Mononuclear cell (primary cell): ENCODE data around the gene PIEZO2. TPM values are rescaled to one million over a fixed set of nuclear protein-coding genes. Genes with fewer than 3 reads are reported as not detected.
"Not testable (repeated sequence)": the region's sequence is repeated elsewhere in the genome, so short reads cannot be mapped to it uniquely, and the experiment has no call there.

Experiments
- H3K27me3 ChIP-seq: 2 replicates; pipeline ENCODE4 v1.6.0; 2011; ENCODE audit warnings: low read length, control low read depth; ENCODE audit not compliant: insufficient read depth
- H3K4me1 ChIP-seq: 2 replicates; pipeline ENCODE4 v1.5.1; 2011; ENCODE audit warnings: mild to moderate bottlenecking, low read length, control low read depth; ENCODE audit not compliant: insufficient read depth
- H3K4me3 ChIP-seq: 2 replicates; pipeline ENCODE4 v1.5.1; 2011; ENCODE audit warnings: mild to moderate bottlenecking, low read length, moderate library complexity
- H3K9me3 ChIP-seq: 2 replicates; pipeline ENCODE4 v1.5.1; 2011; ENCODE audit warnings: low read depth, mild to moderate bottlenecking, control low read depth, low read length
- total RNA-seq: library from RNA; depleted of rRNA; stranded (reverse); fragments of >200 nt; gene quantifications from one replicate; pipeline ENCODE4 v1.2.3, GENCODE V29; 2012

PIEZO2 gene
- total RNA-seq, 1 donor = 0.21 TPM

DNA sequence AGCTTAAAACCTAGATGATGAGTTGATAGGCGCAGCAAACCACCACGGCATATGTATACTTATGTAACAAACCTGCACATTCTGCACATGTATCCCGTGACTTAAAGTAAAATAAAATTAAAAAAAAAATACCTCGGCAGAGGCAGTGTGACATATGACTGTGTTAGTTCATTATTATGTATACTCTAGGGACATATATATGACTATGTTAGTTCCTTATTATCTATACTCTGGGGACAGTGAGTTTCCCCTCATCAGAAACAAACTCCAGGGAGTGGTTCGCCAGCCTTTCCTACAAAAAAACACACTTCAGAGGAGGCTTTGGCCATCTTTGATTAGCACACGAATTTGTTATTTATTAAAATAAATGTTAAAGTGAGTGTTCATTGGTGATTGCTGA is 209.5 kb downstream of the PIEZO2 start:
- H3K4me1 ChIP-seq = no peaks in the 10 kb centered on the region
- H3K9me3 ChIP-seq = no peaks in the 10 kb centered on the region
- H3K4me3 ChIP-seq = no peak overlapping the region
- H3K27me3 ChIP-seq = no peaks in the 10 kb centered on the region

DNA sequence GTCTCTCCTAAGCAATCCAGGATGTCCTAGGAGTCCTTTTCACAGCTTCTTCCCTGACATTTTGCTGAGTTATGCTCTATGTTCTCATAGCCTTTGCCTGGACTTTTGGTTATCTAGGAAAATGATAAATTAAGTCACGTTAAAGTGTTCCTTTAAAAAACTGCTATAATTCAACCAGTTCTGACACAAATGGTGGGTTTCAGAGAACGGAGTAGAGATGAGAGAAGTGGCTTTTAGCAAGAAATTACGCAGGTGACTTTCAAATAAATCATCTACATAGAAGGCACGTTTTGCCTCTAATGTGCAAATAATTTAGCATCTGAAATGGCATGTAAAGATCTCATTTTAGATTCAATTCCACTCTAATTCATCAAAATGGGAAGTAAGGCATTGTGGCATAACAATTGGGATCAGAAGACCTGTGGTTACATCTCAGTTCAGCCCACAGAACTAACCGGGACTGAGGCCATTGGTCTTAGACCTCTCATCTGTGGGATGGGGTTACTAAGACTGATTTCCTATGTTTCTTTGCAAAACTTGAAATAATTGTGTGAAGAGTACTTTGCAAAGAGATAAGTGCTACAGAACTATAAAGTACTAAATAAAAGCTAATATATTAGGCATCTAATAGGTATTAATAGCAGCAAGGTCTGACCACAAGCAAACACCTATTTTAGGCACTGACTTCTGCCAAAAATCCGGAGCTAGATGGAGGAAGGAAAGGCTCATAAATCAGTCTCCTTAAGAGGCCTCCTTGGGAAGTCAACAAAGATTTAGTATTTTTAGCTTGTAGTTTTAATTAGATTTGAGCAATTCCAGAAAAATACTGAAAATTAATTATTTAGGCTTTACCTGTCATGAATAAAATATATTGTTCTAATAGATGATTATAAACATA is 211.4 kb downstream of the PIEZO2 start:
- no peaks in the 10 kb centered on the region for H3K27me3 ChIP-seq
- no peaks in the 10 kb centered on the region for H3K9me3 ChIP-seq
- no peaks in the 10 kb centered on the region for H3K4me1 ChIP-seq

DNA sequence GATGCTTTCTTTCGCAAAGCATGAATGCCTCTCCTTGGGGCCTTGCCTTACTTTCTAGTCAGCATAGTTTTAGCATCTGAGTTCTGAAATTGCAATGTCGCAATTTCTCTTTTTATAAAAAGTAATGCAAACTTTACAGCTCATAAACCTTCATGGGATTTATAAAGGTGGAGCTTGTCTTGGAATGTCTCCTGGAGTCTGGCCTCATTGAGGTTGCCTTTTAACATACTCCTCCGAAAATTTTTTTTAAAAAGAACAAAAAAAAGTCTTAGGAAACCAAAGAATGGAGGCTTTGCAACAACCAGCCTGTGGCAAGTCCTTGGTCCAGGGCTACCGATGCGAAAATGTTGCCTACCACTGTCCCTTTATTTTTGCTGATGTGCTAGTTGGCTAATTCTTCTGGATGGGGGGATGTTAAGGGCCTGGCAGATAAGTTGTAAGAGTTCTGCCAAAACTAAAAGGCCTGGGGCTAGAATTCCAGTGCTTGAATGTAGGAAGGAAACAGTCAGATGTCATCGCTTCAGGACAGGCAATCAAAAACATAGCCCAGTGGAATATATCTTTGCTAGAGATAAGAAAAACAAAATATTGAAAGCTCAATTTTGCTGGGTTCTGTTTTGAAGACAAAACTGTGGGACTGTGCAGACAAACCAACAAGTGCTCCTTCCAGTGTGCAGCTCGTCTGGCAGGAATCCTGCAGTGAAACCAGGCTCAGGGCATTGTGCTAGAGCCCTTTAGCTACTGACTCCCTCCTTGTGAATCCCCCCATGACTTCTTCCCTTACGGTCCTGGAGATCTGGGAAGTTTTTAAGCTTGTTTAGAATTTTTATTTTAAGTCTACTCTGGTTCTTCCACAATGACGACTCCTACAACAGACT is 213.0 kb downstream of the PIEZO2 start:
- Histone ChIP-seq H3K4me3 (no peak overlapping the region), H3K4me1 (no peaks in the 10 kb centered on the region), H3K9me3 (no peaks in the 10 kb centered on the region), H3K27me3 (no peaks in the 10 kb centered on the region)

More for the DNA sequence above, 211.4 kb downstream of the PIEZO2 start:
- H3K4me3 ChIP-seq = no peak overlapping the region

DNA sequence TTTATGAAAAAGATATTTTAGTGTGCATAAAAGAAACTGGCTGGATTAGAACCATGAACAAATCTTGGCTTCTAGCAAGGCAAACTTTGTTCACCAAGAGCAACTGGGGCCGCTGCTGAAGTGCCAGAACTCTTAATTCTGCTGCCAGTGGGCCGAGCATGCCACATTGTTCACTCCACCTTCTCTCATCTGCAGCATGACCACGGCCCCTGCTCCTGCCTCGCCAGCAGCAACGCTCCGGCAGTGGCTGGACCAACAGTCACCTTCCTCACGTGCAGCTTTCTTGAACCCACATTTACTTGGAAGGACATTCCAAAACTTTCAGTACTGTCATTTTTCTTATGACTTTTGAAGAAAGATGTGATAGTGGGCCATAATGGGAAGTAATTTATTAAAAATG is 213.8 kb downstream of the PIEZO2 start:
- H3K4me3 ChIP-seq = no peak overlapping the region
- H3K9me3 ChIP-seq = no peaks in the 10 kb centered on the region
- no peaks in the 10 kb centered on the region for H3K4me1 ChIP-seq
- no peaks in the 10 kb centered on the region for H3K27me3 ChIP-seq

DNA sequence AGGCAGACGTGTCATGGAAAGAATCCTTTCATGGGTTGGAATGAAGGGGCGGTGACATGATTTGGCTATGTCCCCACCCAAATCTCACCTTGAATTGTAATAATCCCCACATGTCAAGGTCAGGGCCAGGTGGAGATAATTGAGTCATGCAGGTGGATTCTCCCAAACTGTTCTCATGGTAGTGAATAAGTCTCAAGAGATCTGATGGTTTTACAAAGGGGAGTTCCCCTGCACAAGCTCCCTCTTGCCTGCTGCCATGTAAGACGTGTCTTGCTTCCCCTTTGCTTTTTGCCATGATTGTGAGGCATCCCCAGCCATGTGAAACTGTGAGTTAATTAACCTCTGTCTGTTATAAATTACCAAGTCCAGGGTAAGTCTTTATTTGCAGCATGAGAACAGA is 215.7 kb downstream of the PIEZO2 start:
- H3K27me3 ChIP-seq, H3K4me3 ChIP-seq, H3K9me3 ChIP-seq, H3K4me1 ChIP-seq: not testable (repeated sequence)

DNA sequence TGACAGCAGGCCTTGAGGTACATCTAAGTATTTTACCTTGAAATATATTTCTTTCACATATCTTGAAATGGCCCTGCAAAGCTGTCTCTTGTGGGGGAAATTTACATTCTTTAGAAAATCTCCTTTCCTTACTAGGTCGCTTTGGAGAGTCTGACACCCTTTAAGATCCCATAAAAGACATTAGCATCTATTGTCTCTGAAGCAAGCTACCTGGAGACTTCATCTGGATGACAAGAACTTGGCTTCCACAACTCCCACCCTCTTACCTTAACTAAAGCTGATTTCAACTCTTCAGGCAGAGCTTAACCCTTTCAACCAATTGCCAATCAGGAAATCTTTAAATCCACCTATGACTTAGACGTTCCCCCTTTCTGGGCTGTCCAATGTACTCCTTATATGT is 219.3 kb downstream of the PIEZO2 start:
- Histone ChIP-seq H3K27me3 (no peaks in the 10 kb centered on the region), H3K4me1 (no peaks in the 10 kb centered on the region), H3K4me3 (no peak overlapping the region), H3K9me3 (no peaks in the 10 kb centered on the region)

DNA sequence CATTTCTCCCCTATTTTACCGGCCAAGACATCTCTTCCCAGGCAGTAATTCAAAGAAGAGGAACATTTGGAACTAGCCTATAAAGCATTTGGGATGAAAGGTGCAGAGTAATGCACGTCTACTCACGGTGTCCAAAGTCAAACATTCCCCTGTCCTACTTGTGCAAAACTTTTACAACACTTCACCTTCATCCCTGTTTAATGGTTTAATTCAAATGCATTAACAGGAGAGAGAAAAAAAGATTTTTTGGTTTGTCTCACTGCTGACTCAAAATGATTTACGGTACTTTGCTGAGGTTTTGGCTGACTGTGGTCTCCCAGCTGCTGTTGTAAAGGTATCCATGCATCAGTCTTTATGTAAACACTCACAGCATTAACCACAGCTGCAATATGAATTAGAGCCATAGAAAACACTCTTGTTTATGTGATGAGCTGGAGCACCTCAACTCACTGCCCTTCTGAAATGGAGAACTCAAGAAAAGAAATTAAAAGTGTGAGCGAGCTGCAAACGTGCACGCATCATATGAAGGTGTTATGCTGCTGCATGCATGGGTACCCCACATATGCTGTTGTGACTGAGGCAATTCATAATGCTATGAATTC is 220.5 kb downstream of the PIEZO2 start:
- Histone ChIP-seq H3K9me3 (no peaks in the 10 kb centered on the region), H3K4me3 (no peak overlapping the region), H3K27me3 (no peaks in the 10 kb centered on the region), H3K4me1 (no peaks in the 10 kb centered on the region)

DNA sequence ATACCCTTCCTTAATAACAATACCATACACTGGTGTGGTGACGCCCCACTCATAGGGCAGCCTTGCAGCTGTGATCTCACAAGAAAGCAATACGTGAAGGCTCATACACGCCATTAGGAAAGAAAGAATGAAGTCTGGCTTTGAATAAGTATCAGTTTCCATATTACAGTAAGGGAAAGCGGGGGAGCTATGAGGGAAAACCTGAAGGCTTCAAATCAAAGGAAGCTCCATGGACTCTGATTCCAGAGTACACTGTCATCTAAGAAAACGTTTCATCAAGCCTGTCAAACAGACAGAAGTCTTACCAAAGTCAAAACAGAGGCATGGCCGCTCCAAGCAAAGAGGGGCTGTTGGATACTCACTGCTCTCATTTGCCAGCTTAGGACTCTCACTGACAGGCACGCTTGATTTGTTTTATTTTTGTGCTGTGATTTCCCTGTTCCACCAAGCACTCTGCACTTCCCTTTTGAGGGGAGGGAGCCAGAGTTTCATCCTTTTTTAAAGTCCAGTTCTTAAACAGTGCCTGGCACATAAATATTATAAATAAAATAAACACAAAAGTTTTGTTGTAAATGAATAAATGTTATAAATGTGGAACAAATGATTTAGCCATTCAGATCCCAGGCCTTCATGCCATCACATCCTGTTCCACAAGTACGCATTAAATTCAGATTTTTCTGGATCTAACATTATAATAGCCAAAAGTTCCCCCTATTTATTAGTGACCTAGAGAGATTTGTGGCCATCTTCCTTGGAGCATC is 221.2 kb downstream of the PIEZO2 start:
- no peaks in the 10 kb centered on the region for H3K4me1 ChIP-seq
- H3K9me3 ChIP-seq = no peaks in the 10 kb centered on the region
- no peak overlapping the region for H3K4me3 ChIP-seq
- H3K27me3 ChIP-seq = no peaks in the 10 kb centered on the region

DNA sequence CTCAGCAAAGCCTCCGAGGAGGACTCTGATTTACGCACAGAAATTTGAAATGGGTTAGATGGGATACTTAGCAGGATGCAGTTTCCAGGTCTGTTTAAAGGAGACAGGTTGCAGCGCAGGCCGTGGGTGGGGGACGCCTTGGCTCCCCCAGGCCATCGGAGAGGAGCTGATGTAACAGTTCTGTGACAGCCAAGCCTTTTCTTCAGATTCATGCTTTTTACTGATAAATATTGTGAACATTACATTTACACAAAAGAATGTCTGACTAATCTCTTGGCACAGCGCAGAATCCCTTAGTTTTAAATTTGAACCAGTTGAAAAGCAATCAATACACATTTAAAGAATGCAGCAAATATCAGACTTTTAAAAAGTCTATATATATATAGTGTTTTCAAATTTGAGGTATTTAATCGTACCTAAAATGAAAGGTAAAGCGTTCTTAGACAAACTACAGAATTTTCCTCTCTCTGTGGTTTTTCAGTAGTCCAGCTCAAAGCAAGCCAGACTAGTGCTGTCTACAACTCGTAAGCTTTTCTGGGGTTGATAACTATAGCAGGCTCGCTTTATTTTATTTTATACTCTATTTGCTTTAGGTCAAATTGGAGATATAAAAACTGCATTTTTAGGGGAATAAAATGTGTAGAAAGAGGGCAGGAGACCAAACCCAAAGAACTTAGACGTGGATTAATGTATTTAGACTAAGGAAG is 221.9 kb downstream of the PIEZO2 start:
- H3K4me3 ChIP-seq = no peak overlapping the region
- H3K27me3 ChIP-seq = no peaks in the 10 kb centered on the region
- no peaks in the 10 kb centered on the region for H3K9me3 ChIP-seq
- H3K4me1 ChIP-seq = no peaks in the 10 kb centered on the region

DNA sequence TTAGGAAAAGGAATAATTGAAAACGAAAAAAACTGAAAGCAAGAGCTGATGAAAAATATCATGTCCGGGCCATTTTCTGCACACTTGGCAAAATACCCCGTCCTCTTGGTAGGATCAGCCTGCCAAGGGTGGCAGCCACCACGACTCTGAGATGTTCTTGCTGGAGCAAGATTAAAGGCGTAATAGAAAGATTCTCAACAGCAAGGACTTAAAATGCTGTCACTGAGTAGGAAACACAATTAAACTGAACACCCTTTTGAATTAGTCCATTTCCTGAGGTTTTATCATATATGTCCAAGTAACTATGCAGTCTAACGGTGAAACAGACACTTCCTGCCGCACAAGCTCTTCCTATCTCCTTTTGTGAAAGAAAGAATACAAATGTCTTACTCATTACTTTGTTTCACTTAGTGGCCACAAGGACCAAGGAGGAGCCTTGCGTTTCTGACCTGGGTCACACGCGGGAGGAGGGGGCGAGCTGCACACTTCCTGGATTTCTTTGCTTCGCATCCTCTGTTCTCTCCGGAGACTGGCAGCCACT is 222.7 kb downstream of the PIEZO2 start:
- no peak overlapping the region for H3K4me3 ChIP-seq
- no peaks in the 10 kb centered on the region for H3K27me3 ChIP-seq
- H3K4me1 ChIP-seq = no peaks in the 10 kb centered on the region
- H3K9me3 ChIP-seq = no peaks in the 10 kb centered on the region

DNA sequence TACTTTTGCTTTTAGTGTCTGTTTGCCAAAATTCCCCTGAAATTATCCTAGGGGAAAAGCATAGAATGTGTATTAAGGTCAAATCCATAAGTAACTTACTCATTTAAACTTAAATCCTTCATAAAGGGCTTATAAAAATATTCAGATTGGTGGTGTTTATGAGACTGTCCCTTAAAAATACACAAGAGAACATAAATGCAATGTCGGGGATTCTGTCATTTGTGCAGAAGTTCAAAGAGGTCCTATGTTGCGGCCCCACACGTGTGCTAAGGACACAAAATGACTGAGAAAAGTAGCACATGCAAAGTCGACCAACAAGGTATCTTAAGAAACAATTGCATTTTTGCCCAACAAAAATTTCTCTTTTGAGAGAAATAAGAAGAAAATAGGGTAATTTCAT is 225.1 kb downstream of the PIEZO2 start:
- Histone ChIP-seq H3K27me3 (no peaks in the 10 kb centered on the region), H3K9me3 (no peaks in the 10 kb centered on the region), H3K4me3 (no peak overlapping the region), H3K4me1 (no peaks in the 10 kb centered on the region)

DNA sequence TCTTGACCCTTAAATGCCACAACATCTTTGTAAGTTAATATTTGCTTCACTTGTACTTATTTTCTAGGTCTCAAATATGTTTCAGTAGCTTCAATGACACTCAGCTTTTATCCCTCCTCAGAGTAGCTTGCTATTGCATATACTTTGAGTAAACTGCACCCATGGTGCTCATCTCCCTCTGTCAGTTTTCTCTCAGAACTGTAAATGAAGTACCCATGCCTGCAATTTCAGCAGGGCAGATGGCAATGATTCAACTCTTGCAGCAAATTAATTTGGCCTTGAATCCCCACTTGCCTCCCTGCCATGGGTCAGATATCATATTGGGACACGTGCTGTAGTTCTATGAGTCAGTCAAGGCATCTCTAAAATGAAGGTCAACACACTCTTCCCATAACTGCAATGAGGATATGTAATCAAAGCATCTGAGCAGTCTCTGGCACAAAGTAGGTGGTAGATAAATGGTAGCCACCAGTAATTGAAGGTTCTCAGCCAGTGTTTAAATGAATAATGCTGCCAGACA is 225.8 kb downstream of the PIEZO2 start:
- H3K4me3 ChIP-seq = no peak overlapping the region
- no peaks in the 10 kb centered on the region for H3K9me3 ChIP-seq
- no peaks in the 10 kb centered on the region for H3K4me1 ChIP-seq
- H3K27me3 ChIP-seq = no peaks in the 10 kb centered on the region

DNA sequence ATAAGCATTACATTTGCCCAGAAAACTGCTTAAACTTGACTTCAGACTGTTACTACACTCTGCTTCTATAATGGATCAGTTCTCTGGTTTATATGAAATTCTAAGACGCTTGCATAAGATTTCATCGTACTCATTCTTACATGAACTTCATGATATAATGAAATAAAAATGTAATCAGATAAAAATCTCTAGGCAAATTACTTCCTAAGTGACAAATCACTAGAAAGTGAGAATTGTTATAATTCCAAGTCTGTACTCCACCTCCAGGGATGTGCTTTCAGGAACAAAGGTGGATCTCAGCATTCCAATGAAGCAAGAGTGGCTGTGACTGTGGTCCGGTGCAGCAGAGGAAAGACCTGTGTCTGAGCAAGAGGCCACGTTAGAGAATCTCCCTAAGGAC is 226.2 kb downstream of the PIEZO2 start:
- Histone ChIP-seq H3K4me3 (no peak overlapping the region), H3K4me1 (no peaks in the 10 kb centered on the region), H3K9me3 (no peaks in the 10 kb centered on the region), H3K27me3 (no peaks in the 10 kb centered on the region)

DNA sequence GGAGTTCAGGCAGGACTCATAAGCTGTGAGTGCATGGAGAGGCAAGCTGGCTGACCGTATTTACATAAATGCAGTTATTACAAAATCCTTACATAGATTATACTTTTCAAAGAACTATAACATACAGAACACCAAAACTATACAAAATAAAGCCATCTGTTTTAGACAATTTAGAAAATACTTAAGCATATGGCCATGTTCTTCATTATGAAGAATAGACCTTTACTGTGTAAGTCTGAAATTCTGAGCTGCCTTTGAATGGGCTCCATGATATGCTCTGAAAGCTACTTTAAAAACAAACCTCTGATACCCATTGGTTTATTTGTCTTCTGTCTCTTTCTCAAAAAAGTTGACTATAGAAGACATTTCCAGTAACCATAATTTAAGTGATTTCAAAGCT is 226.7 kb downstream of the PIEZO2 start:
- not testable (repeated sequence) for H3K4me3 ChIP-seq, H3K27me3 ChIP-seq, H3K4me1 ChIP-seq, H3K9me3 ChIP-seq
